ENCODE results near the gene KAT8.

The KAT8 gene

GRCh38 chr16:31117384-31118222 is at the start of gene KAT8:
Gene KAT8, plus strand, starts transcription at chr16:31117664. Its CDS starts 18 bp downstream, at chr16:31117682.
- FAIRE-seq = peak; percentile 96
- peak; percentile 93 for DNase-seq (ENCODE audit: insufficient read length, low spot score)

- no peak for DNase-seq (ENCODE audit: insufficient read length, low spot score)
- FAIRE-seq = no peak
These were observed 45.6 kb upstream of the KAT8 start for GRCh38 chr16:31071861-31072260.

GRCh38 chr16:31072540-31073141 is 44.8 kb upstream of the KAT8 start:
- DNase-seq (ENCODE audit: insufficient read length, low spot score) (peak; percentile 42), FAIRE-seq (peak; percentile 81)

- DNase-seq (ENCODE audit: insufficient read length, low spot score) = peak; percentile 77
- no peak for FAIRE-seq
These were observed 44.1 kb upstream of the KAT8 start for GRCh38 chr16:31073142-31073969.

DNA sequence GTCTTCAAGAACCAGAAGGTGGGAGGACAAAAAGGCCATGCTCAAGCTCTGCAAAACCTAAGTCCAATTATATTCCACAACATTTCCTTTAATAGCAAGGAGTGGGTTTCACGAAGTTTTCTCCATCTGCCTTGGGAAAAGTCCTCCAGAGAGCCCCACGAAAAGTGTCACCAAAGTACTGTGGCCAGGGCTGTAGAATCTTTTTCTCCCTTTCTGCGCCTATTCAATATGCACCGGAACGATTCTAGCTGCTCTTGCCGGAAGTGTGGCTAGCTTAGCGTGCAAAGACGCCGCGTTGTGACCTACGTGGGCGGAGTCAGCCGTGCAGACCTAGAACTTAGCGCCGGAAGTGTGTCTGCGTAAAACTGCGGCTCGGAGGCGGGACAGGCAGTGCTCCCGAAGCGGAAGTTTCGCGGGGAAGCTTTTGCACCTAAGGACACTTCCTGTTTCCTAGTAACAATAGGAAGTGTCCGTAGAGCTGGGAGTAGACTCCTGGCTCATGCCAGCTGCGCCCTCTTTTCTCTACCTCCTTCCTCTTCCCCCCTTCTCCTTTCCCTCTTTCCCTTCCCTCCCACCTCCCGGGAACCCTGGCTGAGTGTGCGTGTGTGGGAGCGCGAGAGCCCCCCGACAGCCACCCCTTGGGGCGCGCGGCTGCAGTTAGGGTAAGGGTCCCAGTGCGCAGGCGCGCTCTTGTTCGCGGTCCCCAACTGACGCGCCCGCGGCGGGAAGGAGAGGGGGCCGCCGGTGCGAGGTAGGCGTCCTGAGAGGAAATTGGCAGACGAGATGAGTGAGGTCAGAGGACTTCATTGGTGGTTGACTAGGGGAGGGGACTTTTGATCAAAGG is 43.3 kb upstream of the KAT8 start, which contains the start of the genes ZNF646 and ZNF668:
Gene ZNF646, plus strand, starts transcription at position 453 of the 844 bp plus-strand sequence. CDS start 1,903 bp downstream, outside the sequence.
Gene ZNF668, minus strand, starts transcription at position 271 of the 844 bp plus-strand sequence. CDS start 9,781 bp downstream, outside the sequence.
- peak; percentile 92 for FAIRE-seq
- DNase-seq (ENCODE audit: insufficient read length, low spot score) = peak; percentile 98

GRCh38 chr16:31074814-31075183 is 42.7 kb upstream of the KAT8 start:
- DNase-seq (ENCODE audit: insufficient read length, low spot score) = no peak
- no peak for FAIRE-seq

DNA sequence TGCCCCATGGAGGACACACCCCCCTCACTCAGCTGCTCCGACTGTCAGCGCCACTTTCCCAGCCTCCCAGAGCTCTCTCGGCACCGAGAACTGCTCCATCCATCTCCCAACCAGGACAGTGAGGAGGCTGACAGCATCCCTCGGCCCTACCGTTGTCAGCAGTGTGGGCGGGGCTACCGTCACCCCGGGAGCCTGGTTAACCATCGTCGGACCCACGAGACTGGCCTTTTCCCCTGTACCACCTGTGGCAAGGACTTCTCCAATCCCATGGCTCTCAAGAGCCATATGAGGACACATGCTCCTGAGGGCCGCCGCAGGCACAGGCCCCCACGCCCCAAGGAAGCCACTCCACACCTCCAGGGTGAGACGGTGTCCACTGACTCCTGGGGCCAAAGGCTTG is 41.1 kb upstream of the KAT8 start:
- FAIRE-seq = no peak
- DNase-seq (ENCODE audit: insufficient read length, low spot score) = no peak

DNA sequence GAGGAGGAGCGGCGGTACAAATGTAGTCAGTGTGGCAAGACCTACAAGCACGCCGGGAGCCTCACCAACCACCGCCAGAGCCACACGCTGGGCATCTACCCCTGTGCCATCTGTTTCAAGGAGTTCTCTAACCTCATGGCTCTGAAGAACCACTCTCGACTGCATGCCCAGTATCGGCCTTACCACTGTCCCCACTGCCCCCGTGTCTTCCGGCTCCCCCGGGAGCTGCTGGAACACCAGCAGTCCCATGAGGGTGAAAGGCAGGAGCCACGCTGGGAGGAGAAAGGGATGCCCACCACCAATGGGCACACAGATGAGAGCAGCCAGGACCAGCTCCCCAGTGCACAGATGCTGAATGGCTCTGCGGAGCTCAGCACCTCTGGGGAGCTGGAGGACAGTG is 40.4 kb upstream of the KAT8 start:
- FAIRE-seq = no peak
- DNase-seq (ENCODE audit: insufficient read length, low spot score) = no peak

DNA sequence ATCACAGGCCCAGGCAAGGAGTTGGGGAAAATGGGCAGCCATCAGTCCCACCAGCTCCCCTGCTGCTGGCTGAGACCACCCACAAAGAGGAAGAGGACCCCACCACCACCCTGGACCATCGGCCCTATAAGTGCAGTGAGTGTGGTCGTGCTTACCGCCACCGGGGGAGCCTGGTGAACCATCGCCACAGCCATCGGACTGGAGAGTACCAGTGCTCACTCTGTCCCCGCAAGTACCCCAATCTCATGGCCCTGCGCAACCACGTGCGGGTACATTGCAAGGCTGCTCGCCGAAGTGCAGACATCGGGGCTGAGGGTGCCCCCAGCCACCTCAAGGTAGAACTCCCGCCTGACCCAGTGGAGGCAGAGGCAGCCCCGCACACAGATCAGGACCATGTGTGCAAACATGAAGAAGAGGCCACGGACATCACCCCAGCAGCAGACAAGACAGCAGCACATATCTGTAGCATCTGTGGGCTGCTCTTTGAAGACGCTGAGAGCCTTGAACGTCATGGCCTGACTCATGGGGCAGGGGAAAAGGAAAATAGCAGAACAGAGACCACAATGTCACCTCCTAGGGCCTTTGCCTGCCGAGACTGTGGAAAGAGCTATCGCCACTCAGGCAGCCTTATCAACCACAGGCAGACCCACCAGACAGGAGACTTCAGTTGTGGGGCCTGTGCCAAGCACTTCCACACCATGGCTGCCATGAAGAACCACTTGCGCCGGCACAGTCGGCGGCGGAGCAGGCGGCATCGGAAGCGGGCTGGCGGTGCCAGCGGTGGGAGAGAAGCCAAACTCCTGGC is 39.7 kb upstream of the KAT8 start:
- no peak for DNase-seq (ENCODE audit: insufficient read length, low spot score)
- FAIRE-seq = no peak

DNA sequence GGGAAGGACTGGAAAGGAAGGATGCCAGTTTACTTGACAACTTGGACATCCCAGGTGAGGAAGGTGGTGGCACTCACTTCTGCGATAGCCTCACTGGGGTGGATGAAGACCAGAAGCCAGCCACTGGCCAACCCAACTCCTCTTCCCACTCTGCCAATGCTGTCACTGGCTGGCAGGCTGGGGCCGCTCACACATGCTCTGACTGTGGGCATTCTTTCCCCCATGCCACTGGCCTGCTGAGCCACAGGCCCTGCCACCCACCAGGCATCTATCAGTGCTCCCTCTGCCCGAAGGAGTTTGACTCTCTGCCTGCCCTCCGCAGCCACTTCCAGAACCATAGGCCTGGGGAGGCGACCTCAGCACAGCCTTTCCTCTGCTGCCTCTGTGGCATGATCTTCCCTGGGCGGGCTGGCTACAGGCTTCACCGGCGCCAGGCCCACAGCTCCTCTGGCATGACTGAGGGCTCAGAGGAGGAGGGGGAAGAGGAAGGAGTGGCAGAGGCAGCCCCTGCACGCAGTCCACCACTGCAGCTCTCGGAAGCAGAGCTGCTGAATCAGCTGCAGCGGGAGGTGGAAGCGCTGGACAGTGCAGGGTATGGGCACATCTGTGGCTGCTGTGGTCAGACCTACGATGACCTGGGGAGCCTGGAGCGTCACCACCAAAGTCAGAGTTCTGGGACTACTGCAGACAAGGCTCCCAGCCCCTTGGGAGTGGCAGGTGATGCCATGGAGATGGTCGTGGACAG is 38.7 kb upstream of the KAT8 start:
- no peak for FAIRE-seq
- DNase-seq (ENCODE audit: insufficient read length, low spot score) = no peak

GRCh38 chr16:31079342-31079944 is 38.0 kb upstream of the KAT8 start:
- FAIRE-seq = no peak
- no peak for DNase-seq (ENCODE audit: insufficient read length, low spot score)

- DNase-seq (ENCODE audit: insufficient read length, low spot score) (no peak), FAIRE-seq (no peak)
These were observed 37.3 kb upstream of the KAT8 start for GRCh38 chr16:31080035-31080629.

GRCh38 chr16:31080756-31081419 is 36.6 kb upstream of the KAT8 start:
- FAIRE-seq (no peak), DNase-seq (ENCODE audit: insufficient read length, low spot score) (no peak)

GRCh38 chr16:31081428-31082351 is 35.8 kb upstream of the KAT8 start:
- DNase-seq (ENCODE audit: insufficient read length, low spot score) (no peak), FAIRE-seq (no peak)

DNA sequence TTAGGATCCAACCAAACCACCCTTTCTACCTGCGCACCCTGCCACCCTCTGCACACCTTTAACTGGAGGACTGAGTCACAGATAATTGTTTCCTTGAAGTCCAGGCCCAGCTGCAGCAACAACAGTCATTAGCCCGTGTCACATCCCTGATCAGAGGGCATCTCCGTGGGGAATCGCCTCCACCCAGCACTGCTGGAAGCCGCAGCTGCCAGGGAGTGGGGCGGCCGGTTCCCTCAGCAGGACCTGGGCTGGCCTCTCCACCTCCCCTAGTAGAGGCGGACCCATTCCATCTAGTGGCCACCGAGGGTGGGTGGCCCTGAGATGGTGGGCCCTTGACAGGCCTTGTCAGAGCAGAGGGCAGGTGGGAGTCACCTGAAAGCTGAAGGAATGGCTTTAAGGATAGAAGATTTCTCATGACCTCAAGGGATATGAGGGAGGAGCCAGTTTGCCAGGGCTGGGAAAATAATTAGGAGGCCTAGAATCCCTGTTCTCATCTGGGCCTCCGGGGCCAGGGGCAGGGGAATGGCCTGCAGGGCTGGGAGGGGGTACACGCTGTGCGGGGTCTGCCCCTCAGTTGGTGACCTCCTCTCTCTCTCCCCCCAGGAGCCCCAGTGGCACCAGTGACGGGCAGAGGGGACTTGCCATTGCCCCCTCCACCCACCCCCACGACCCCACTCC is 35.0 kb upstream of the KAT8 start:
- FAIRE-seq (no peak), DNase-seq (ENCODE audit: insufficient read length, low spot score) (no peak)

DNA sequence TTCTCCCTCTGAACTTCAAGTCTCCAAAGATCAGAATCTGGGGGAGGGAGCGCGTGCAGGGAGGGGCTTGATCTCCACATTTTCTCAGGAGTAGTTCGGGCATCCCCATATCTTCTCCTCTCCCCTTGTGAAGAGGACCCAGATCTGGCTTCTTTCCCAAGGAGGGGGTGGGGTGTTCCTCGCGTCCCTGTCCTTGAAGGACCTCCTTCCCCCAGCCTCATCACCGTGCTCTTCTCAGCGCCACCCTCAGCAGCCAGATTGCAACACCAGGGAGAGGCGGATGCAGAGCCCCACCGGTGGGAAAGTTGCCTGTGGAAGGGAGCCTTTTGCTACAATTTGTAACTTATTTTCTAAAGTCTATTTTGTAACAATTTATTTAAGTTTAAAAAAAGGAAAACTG is 34.4 kb upstream of the KAT8 start:
- FAIRE-seq = no peak
- no peak for DNase-seq (ENCODE audit: insufficient read length, low spot score)

Measured in GM19239 (cell line).